Activated naive CD8-positive, alpha-beta T cell (primary cell): ENCODE measurements around the gene AGRN.
A peak's percentile ranks its signal among the peaks of the same experiment; 100 is the strongest.
"Not testable (repeated sequence)": the region's sequence is repeated elsewhere in the genome, so short reads cannot be mapped to it uniquely, and the experiment has no call there.

Experiments
- H3K27ac Mint-ChIP-seq: one replicate; pipeline ENCODE4 v1.8.0; 2021; ENCODE audit warnings: mixed read lengths
- H3K27me3 Mint-ChIP-seq: one replicate; pipeline ENCODE4 v1.8.0; 2021; ENCODE audit warnings: mixed read lengths
- H3K36me3 Mint-ChIP-seq: one replicate; pipeline ENCODE4 v1.8.0; 2021; ENCODE audit warnings: mixed read lengths
- H3K4me1 Mint-ChIP-seq: one replicate; pipeline ENCODE4 v1.8.0; 2021; ENCODE audit warnings: low read depth, mixed read lengths
- H3K4me3 Mint-ChIP-seq: one replicate; pipeline ENCODE4 v1.8.0; 2021; ENCODE audit warnings: mild to moderate bottlenecking, mixed read lengths
- H3K9me3 Mint-ChIP-seq: one replicate; pipeline ENCODE4 v1.8.0; 2021; ENCODE audit warnings: low read depth, mixed read lengths

AGRN gene

DNA sequence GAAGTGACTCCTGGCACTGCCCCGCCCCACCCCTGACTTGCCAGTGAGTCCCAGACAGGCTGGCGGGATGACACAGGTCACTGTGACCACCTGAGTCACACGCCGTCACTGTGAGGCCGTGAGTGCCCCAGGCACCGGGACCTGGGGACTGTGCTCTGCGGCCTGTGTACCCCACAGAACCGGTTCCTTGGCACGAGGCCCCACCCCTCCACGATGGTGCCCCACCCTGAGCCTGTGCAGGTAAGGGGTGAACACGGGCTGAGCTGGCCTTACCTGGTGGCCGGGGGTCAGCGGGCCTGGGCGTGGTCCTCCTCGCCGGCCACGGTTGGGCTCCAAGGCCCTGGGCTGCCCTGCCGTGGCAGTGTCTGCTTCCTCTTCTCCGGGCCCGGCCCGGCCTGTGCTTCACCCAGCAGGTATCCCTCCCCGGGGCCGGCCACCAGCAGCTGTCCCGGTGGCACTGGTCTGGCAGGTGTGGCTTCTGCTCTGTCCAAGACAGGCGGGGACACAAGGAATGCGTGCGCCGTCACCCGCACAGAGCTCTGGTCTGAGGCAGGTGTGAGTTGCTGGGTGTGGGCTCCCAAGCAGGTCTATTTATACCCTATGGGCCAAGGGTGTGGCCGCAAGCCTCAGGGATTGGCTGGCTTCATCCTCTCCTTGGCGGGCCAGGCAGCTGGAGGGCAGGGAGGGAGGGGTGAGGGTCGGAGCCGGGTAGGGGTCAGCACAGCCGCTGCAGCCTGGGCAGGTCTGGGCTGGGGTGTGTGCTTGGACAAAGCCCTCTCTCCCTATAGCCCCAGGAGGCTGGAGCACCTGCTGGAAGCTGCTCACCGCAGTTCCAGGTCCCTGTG, 54.0 kb downstream of the AGRN start, which contains the start of gene RNF223:
RNF223 (minus strand) TSS at position 564 of the 845 bp plus-strand sequence. CDS start 1,740 bp downstream, outside the sequence.
- no peaks in the 10 kb centered on the region for H3K9me3 Mint-ChIP-seq
- H3K4me1 Mint-ChIP-seq: no peaks in the 10 kb centered on the region
- H3K36me3 Mint-ChIP-seq: no peaks in the 10 kb centered on the region
- peaks cover 4% of the 10 kb centered on the region for H3K27me3 Mint-ChIP-seq
- no peak within 1 kb of the TSS for H3K4me3 Mint-ChIP-seq
- no peak within 1 kb of the TSS for H3K27ac Mint-ChIP-seq

DNA sequence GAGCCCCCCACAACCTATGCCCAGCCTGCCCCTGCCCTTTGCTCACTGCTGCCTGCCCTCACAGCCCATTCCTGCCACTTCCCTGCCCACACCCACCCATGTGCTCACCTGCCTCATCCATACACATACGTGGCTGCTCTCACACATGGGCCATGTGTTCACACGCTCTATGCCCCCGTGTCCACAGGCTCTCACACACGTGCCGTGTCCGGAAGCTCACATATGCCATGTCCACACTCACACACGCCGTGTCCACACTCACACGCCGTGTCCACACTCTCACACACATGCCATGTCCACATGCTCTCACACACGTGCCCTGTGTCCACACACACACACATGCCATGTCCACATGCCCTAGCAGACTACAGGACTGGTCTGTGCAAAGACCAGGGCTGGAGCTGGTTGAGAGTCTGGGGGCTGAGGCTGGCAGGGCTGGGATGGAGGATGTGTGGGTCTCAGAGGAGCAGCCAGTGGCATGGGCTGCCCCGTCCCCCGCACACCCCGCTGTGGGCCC, 54.8 kb downstream of the AGRN start:
- Mint-ChIP-seq H3K27ac (no peak overlapping the region), H3K9me3 (no peaks in the 10 kb centered on the region), H3K4me1 (no peaks in the 10 kb centered on the region), H3K27me3 (peaks cover 4% of the 10 kb centered on the region), H3K36me3 (no peaks in the 10 kb centered on the region), H3K4me3 (no peak overlapping the region)

DNA sequence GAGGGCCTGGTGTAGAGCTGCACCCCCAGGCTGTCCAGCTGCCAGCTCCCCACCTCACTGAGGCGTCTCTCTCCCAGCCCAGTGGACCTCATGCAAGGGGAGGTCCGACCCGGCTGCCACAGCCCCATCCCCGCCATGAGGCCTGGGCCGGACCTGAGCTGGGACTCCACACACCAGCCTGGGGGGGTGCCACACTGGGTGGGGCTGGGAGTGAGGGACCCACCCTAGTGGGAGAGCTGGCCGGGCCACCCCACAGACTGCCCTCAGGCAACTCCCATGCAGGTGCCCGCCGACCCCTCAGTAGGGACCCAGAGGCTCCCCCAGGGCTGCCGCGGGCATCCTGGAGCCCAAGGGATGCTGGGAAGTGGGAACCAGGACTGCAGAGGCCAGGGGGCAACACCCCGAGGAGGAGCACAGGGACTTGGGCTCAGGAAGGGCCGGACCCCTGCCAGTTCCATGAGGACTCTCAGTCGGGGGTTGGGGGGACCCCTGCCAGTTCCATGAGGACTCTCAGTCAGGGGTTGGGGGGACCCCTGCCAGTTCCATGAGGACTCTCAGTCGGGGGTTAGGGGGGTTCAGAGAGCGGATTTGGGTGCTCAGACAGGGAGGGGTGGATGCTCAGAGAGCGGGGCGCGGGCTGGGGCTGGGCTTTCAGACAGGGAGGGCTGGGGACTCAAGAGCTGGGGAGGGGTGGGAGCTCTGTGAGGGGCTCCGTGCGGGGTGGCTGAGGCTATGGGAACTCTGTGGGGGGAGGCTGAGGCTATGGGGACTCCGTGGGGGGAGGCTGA, 55.4 kb downstream of the AGRN start:
- H3K36me3 Mint-ChIP-seq: no peaks in the 10 kb centered on the region
- H3K4me1 Mint-ChIP-seq: no peaks in the 10 kb centered on the region
- H3K9me3 Mint-ChIP-seq: no peaks in the 10 kb centered on the region
- no peak overlapping the region for H3K27ac Mint-ChIP-seq
- peaks cover 4% of the 10 kb centered on the region for H3K27me3 Mint-ChIP-seq
- no peak overlapping the region for H3K4me3 Mint-ChIP-seq

DNA sequence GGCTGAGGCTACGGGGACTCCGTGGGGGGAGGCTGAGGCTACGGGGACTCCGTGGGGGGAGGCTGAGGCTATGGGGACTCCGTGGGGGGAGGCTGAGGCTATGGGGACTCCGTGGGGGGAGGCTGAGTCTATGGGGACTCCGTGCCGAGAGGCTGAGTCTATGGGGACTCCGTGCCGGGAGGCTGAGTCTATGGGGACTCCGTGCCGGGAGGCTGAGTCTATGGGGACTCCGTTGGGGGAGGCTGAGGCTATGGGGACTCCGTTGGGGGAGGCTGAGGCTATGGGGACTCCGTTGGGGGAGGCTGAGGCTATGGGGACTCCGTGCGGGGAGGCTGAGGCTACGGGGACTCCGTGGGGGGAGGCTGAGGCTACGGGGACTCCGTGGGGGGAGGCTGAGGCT, 57.5 kb downstream of the AGRN start:
- not testable (repeated sequence) for H3K36me3 Mint-ChIP-seq, H3K27ac Mint-ChIP-seq, H3K27me3 Mint-ChIP-seq, H3K4me3 Mint-ChIP-seq, H3K4me1 Mint-ChIP-seq, H3K9me3 Mint-ChIP-seq

DNA sequence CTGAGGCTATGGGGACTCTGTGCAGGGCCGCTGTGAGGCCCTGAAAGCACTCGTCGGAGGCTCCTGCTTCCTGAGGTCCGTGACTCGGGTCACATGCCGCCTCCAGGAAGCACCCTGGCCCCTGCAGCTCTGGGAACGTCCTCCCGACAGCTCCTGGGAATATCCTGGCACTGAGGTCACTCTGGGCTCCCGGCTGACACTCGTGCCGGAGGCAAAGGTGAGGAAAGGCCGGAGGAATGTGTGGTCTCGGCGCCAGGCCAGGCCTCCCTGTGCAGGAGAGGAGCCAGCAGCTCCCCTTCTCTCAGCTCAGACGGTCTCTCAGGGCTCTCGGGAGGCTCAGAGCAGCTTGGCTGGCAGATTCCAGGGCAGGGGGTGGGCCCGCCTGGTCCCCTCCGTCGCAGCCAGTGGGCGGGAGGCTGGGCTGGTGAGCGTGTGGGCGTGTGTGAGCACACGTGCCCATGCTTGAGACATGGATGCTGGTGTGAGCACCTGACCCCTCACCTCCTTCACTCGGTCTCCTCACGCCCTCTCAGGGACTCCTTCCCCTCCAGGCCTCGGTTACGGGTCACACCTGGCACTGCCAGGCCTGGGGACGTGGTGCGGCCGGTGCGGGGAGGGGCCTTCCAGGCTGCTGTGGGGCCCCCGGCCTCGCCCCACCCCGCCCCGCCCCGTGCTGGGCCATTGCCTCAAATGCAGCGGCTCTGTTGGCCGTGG, 59.6 kb downstream of the AGRN start:
- peaks cover 3% of the 10 kb centered on the region for H3K27me3 Mint-ChIP-seq
- H3K9me3 Mint-ChIP-seq: no peaks in the 10 kb centered on the region
- no peaks in the 10 kb centered on the region for H3K4me1 Mint-ChIP-seq
- H3K36me3 Mint-ChIP-seq: no peaks in the 10 kb centered on the region
- peak overlapping the region; percentile 30 for H3K4me3 Mint-ChIP-seq
- no peak overlapping the region for H3K27ac Mint-ChIP-seq

DNA sequence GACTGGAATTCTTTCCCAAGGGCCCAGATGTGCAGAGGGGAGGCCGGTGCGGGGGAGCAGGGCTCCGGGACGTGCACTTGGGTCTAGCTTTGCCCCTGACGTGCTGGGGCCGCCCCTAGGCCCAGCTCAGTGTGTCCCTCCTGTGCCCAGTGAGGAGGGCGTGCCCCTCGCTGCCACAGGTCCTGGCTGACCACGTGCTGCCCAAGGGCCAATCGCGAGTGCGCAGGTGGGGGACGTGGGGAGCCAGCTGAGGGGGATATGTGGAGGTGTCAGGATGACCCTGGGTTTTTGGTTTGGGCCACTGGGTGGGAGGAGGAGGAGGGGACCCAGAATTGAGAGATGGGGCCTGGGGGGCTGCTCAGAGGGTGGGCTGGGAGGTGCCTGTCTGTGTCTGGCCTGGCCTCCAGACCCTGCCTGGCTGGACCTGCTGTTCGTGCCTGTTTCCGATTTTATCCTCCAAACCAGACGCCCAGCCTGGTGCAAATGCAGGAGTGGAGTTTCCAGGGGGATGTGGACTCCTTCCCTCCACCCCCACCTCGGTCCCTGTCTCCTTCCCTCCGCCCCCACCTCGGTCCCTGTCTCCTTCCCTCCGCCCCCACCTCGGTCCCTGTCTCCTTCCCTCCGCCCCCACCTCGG, 60.3 kb downstream of the AGRN start:
- Mint-ChIP-seq H3K27me3 (no peaks in the 10 kb centered on the region), H3K4me3 (no peak overlapping the region), H3K9me3 (no peaks in the 10 kb centered on the region), H3K27ac (no peak overlapping the region), H3K4me1 (no peaks in the 10 kb centered on the region), H3K36me3 (no peaks in the 10 kb centered on the region)

DNA sequence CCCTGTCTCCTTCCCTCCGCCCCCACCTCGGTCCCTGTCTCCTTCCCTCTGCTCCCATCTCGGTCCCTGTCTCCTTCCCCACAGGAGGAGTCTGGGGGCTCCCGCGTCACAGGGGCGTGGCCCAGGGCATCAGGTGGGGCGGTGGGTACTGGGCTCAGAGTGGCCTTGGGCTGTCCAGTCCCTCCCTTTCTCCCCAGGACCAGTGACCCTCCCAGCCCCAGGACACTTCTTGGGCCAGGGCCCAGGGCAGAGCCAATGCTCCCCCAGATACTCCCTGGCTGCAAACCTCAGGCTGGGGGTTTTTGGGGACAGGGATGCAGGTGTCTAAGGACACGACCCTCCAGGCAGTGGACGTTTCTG, 61.0 kb downstream of the AGRN start:
- Mint-ChIP-seq H3K27ac (no peak overlapping the region), H3K4me3 (no peak overlapping the region), H3K9me3 (no peaks in the 10 kb centered on the region), H3K4me1 (no peaks in the 10 kb centered on the region), H3K36me3 (no peaks in the 10 kb centered on the region), H3K27me3 (no peaks in the 10 kb centered on the region)

DNA sequence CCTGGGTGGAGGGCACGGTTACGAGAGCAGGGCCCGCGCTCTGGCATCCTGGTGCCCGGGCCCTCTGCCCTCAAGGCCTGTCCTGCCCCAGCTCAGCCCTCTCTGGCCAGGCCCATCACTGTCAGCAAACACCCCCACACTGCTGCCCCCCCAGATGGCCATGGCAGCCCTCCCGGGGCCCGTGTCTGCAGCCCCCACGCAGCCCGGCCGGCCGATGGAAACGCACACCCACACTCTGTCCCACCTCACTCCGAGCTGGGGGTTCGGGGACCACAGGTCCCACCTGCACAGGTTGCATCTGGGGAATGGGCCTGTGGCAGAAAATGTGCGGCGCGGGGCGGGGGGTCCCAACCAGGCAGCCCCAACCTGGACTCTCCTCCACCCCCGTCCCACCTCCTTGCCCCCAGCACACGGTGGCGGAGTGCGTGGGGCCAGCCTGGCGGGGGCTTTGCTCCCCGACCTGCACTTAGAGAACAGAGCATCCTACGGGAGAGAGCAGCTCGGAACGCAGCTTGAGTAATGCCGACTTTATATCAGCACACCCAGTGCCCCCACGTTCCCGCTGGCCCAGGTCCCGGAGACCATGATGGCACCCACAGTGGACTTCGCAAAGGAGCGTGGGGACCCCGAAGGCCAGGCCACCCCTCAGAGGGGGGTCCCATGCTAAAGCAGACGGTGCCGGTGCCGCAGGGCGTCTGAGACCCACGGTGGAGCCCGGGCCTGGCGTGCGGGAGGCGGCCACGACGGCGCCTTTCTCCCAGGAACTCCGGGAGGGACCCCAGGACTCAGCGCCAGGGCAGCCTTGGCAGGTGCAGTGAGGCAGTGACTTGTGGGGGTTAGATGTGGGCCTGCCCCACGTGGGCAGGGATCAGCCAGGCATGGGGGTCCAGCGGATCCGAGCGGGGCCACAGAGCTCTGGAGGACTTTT, 61.7 kb downstream of the AGRN start:
- H3K4me3 Mint-ChIP-seq: no peak overlapping the region
- no peaks in the 10 kb centered on the region for H3K4me1 Mint-ChIP-seq
- H3K36me3 Mint-ChIP-seq: no peaks in the 10 kb centered on the region
- no peaks in the 10 kb centered on the region for H3K27me3 Mint-ChIP-seq
- no peak overlapping the region for H3K27ac Mint-ChIP-seq
- H3K9me3 Mint-ChIP-seq: no peaks in the 10 kb centered on the region

DNA sequence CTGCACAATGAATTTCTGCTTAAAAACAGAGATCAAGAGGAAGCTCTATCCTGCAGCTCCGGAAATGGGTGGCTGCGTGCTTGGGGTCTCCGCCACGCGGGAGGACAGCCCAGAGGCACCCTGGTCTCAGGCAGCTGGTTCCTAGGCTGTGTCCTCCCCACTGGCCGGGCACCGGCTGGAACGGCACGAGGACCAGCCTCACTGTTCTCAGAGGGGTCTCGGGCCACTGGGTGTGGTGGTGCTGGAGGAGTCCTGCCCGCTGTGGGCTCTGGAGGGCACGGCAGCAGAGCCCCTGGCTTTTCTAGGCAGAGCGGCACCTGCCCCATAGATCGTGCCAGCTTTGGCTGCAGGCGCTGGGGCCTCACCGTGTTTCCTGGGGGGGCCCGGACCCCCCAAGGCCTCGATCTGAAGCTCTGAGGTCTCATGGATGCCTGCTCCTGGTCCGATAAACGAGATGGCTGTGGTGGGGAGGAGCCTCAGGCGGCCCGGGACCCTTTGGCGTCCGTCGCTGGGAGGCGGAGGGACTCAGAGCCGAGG, 62.4 kb downstream of the AGRN start:
- no peak overlapping the region for H3K27ac Mint-ChIP-seq
- no peaks in the 10 kb centered on the region for H3K27me3 Mint-ChIP-seq
- no peak overlapping the region for H3K4me3 Mint-ChIP-seq
- H3K36me3 Mint-ChIP-seq: no peaks in the 10 kb centered on the region
- no peaks in the 10 kb centered on the region for H3K4me1 Mint-ChIP-seq
- H3K9me3 Mint-ChIP-seq: no peaks in the 10 kb centered on the region

DNA sequence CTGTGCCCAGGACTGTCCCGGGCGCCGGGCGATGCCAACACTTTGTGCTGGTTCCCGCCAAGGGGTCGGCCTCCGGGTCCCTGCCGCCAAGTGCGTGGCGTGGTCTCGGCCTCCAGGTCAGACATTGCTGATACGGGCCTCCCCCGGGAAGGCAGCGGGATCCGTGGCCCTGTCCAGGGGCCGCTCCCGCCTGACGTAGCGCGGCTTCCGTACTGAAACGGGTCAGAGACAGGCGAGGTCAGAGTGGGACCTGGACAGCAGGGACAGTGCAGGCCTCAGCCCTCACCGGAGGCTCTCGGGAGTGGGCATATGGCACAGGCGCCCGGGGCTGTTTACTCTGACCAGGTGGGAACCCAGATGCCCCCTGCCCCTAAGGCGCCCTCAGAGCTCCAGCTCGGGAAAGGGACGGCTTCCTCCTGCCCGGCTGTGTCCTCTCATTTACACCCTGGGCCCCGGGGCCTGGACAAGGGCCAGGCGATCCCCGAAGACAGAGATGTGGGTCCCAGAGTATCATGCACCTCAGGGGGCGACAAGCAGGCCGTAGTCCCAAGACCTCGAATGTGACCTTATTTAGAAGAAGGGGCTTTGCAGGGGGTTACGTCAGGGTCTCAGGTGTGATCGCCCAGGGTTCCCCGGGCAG, 63.0 kb downstream of the AGRN start:
- Mint-ChIP-seq H3K4me1 (no peaks in the 10 kb centered on the region), H3K27me3 (no peaks in the 10 kb centered on the region), H3K36me3 (no peaks in the 10 kb centered on the region), H3K27ac (no peak overlapping the region), H3K9me3 (no peaks in the 10 kb centered on the region), H3K4me3 (no peak overlapping the region)

DNA sequence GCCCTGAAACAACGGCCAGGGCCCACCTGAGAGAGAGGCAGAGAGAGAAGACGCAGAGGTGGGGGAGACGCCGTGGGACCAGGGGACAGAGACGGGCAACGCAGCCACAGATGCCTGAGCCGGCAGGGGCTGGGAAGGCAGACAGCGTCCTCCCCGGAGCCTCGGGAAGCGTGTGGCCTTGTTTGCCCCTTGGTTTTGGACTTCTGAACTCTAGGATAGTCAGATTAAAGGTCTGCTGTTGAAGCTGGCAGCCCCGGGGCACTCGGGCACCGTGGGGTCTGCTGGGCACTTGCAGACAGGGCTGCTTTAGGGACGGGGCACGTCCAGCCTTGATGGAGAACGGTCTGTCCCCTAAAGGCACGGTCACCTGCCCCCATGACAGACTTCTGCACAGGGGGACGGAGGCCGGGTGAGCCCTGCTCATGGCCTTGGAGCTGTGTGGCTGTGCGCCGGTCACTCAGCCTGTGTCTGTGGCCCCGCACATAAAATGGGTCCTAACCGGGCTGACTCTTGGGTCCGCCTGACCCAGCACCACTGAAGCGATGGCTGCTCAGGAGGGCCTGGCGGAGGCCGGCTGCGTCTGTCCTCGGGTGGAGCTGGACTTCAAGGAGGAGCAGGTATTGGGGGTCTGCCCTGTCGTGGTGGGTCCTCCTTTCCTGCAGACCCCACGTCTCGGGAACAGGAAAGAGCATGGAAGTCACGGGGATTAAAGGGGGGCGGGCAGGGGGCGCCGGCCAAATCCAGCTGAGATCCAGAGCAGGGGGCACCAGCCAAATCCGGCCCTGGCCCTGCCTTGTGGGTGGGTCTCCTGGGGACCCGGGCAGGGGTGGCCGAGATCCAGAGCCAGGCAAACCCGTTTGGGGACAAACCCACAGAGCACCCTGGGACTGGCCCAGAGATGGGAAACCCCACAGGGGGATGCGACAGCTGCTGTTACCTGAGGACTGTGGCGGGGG, 63.8 kb downstream of the AGRN start:
- Mint-ChIP-seq H3K36me3 (no peaks in the 10 kb centered on the region), H3K27me3 (no peaks in the 10 kb centered on the region), H3K4me3 (no peak overlapping the region), H3K4me1 (no peaks in the 10 kb centered on the region), H3K9me3 (no peaks in the 10 kb centered on the region), H3K27ac (no peak overlapping the region)

DNA sequence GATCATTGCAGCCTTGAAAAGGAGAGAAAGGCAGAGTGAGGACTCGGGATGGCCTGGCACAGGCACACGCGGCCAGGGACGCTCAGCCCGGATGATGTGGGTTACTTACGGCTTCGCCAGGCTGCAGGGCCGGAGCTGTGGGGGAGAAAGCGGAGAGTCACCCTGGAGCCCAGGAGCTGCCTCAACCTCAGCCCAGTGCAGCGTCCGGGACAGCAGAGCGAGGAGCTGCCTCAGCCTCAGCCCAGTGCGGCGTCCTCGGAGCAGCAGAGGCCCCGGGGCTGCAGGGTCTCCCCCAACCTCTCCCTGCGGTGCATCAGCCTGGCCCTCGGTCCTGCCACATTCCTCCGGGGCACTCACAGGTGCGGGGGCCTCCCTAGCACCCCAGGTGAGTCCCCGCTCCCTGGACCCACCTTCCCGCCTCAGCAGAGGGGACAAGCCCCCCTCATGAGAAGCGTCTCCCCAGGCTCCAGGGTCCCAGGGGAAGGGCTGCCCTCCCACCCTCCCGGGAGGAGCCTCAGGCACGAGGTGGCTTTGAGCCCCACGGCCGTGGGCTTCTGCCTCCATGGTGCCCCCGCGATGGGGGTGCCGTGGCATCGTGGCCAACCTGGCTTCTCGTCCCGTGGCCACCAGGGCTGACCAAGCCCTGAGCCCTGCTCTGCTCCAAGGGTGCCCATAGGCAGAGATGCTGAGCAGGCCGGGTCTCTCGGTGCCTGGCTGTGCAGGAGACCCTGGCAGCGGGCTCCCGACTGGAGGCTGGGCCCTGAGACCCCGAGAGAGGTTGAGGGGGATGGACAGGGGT, 64.7 kb downstream of the AGRN start:
- H3K9me3 Mint-ChIP-seq: no peaks in the 10 kb centered on the region
- H3K27me3 Mint-ChIP-seq: no peaks in the 10 kb centered on the region
- H3K4me3 Mint-ChIP-seq: no peak overlapping the region
- no peaks in the 10 kb centered on the region for H3K4me1 Mint-ChIP-seq
- no peak overlapping the region for H3K27ac Mint-ChIP-seq
- no peaks in the 10 kb centered on the region for H3K36me3 Mint-ChIP-seq
